Gastrocnemius medialis (tissue), 4 donors: ENCODE measurements around the gene ARHGEF26. TPM values are rescaled to one million over a fixed set of nuclear protein-coding genes. Genes with fewer than 3 reads are reported as not detected.

Source experiments
- ATAC-seq, 2 donors: fragments of 150-250 bp; one replicate each; pipeline ENCODE4 v1.9.1; 2016
- DNase-seq, 2 donors: peaks; one replicate each; pipeline ENCODE4 v3.0.0-alpha.2; 2019
- H3K27ac ChIP-seq, 4 donors: fragments of 200-600 bp; sonication (generic); 1 replicate in 1 of 4; 2 replicates in 3 of 4; pipeline ENCODE4 v1.5.1; 2016 to 2018; ENCODE audit warnings: mild to moderate bottlenecking in 2 of 4, moderate library complexity in 1 of 4
- H3K27me3 ChIP-seq, 3 donors: fragments of 200-600 bp; sonication (generic) in 2 of 3; 1 replicate in 1 of 3; 2 replicates in 2 of 3; pipeline versions ENCODE4 v1.5.1 to v1.6.0; 2016 to 2019; ENCODE audit warnings: mild to moderate bottlenecking in 1 of 3, moderate library complexity in 1 of 3
- H3K36me3 ChIP-seq, 2 donors: fragments of 200-600 bp; sonication (generic) in 1 of 2; one replicate each; pipeline ENCODE4 v1.5.1; 2017 to 2018
- H3K4me1 ChIP-seq, 2 donors: fragments of 200-600 bp; sonication (generic) in 1 of 2; one replicate each; pipeline ENCODE4 v1.5.1; 2016 to 2017; ENCODE audit warnings: mild to moderate bottlenecking in 2 of 2
- H3K4me3 ChIP-seq, 4 donors: fragments of 200-600 bp; sonication (generic) in 3 of 4; 1 replicate in 1 of 4; 2 replicates in 3 of 4; pipeline ENCODE4 v1.5.1; 2016 to 2019; ENCODE audit warnings: mild to moderate bottlenecking in 2 of 4
- H3K9me3 ChIP-seq, 3 donors: fragments of 200-600 bp; sonication (generic) in 2 of 3; 1 replicate in 1 of 3; 2 replicates in 2 of 3; pipeline ENCODE4 v1.5.1; 2016 to 2019
- POLR2A ChIP-seq, 2 donors: fragments of 450-650 bp; IDR thresholded peaks; one replicate each; pipeline ENCODE4 v1.6.1; 2017; ENCODE audit warnings: antibody characterized with exemption in 2 of 2, mild to moderate bottlenecking in 2 of 2, moderate library complexity in 2 of 2
- in situ Hi-C, 4 donors: fragments of 200-750 bp; cut with MboI; loops; one replicate each; pipeline versions ENCODE4 v1.15.0 to v1.8.0; 2017; ENCODE audit warnings: low sequenced_read_pairs in 4 of 4
- intact Hi-C: fragments of 100-400 bp; cut with DNase I; formaldehyde crosslinking; loops from one replicate; pipeline ENCODE4 v1.15.1; 2023; ENCODE audit warnings: low total_unique reads
- total RNA-seq, 4 donors: library from RNA; depleted of rRNA; stranded (reverse); fragments of >200 nt; gene quantifications; one replicate each; pipeline versions ENCODE4 v1.1.0 to v1.2.3, GENCODE V29; 2016
- TF ChIP-seq, protein P1 (sequence below), 5 experiments: fragments of 450-650 bp in 3 of 5; fragments of 200-600 bp in 2 of 5; sonication (generic) in 2 of 5; IDR thresholded peaks in 4 of 5; conservative IDR thresholded peaks in 1 of 5; 1 replicate in 4 of 5; 2 replicates in 1 of 5; pipeline ENCODE4 v1.5.1; 2016 to 2019; ENCODE audit warnings: antibody characterized with exemption in 5 of 5, mild to moderate bottlenecking in 3 of 5, moderate library complexity in 3 of 5

The ARHGEF26 gene
- total RNA-seq, 4 donors from 2014 or later = 0.41 to 1.7 (median 1.2) TPM

DNA sequence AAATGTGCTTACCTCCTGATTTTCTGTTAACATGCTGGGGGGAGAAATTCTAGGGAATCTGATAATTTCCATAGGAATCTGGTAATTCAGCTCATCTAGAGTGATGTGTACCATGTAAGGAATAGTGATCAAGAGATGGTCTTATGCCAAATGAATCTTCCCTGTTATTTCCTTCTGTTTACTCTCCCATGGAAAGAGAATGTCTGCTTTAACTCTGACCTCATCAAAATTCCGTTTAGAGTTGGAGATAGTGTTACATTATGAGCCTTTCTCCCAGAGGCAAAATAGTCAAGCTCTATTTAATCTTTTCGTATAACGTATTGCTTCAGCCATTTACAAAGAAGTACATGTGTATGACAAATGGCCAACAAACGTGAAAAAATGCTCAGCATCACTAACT lies 76.6 kb downstream of the ARHGEF26 start:
- no peaks in the 10 kb centered on the region for H3K36me3 ChIP-seq
- no peak for ATAC-seq
- H3K27ac ChIP-seq = no peak overlapping the region
- intact Hi-C loops = no loop called here
- no peaks in the 10 kb centered on the region for H3K9me3 ChIP-seq
- H3K4me1 ChIP-seq = no peaks in the 10 kb centered on the region
- H3K4me3 ChIP-seq = no peak overlapping the region
- H3K27me3 ChIP-seq = no peaks in the 10 kb centered on the region
- in situ Hi-C loops = no loop called here
- DNase-seq = no peak
- TF ChIP-seq, protein P1, sequence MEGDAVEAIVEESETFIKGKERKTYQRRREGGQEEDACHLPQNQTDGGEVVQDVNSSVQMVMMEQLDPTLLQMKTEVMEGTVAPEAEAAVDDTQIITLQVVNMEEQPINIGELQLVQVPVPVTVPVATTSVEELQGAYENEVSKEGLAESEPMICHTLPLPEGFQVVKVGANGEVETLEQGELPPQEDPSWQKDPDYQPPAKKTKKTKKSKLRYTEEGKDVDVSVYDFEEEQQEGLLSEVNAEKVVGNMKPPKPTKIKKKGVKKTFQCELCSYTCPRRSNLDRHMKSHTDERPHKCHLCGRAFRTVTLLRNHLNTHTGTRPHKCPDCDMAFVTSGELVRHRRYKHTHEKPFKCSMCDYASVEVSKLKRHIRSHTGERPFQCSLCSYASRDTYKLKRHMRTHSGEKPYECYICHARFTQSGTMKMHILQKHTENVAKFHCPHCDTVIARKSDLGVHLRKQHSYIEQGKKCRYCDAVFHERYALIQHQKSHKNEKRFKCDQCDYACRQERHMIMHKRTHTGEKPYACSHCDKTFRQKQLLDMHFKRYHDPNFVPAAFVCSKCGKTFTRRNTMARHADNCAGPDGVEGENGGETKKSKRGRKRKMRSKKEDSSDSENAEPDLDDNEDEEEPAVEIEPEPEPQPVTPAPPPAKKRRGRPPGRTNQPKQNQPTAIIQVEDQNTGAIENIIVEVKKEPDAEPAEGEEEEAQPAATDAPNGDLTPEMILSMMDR (IDR thresholded peaks at IDR 0.05 in 4 of 5, conservative IDR thresholded peaks at IDR 0.05 in 1 of 5) = no peak
- TF ChIP-seq POLR2A (IDR thresholded peaks at IDR 0.05) = no peak

DNA sequence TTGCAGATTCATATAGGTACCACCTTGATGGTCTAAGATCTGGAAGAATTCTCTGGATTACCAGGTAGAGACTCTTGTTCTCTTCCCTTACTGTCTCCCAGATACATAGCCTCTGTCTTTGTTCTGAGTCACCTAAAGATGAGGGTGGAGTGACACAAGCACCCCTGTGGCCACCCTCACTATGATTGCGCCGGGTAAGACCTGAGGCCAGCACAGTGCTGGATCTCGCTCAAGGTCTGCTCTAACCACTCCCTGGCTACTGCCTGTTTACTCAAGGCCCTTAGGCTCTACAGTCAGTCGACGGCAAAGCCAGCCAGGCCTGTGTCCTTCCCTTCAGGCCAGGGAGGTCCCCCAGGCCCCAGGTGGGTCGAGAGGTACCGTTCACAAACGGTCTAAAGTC lies 88.3 kb downstream of the ARHGEF26 start:
- intact Hi-C loops = no loop called here
- in situ Hi-C loops = no loop called here
- H3K4me3 ChIP-seq = no peak overlapping the region
- ATAC-seq (no peak), DNase-seq (no peak)
- no peaks in the 10 kb centered on the region for H3K9me3 ChIP-seq
- no peaks in the 10 kb centered on the region for H3K36me3 ChIP-seq
- no peaks in the 10 kb centered on the region for H3K27me3 ChIP-seq
- H3K4me1 ChIP-seq = no peaks in the 10 kb centered on the region
- H3K27ac ChIP-seq = no peak overlapping the region
- TF ChIP-seq, protein P1 (IDR thresholded peaks at IDR 0.05 in 4 of 5, conservative IDR thresholded peaks at IDR 0.05 in 1 of 5) = no peak
- TF ChIP-seq POLR2A (IDR thresholded peaks at IDR 0.05) = no peak

DNA sequence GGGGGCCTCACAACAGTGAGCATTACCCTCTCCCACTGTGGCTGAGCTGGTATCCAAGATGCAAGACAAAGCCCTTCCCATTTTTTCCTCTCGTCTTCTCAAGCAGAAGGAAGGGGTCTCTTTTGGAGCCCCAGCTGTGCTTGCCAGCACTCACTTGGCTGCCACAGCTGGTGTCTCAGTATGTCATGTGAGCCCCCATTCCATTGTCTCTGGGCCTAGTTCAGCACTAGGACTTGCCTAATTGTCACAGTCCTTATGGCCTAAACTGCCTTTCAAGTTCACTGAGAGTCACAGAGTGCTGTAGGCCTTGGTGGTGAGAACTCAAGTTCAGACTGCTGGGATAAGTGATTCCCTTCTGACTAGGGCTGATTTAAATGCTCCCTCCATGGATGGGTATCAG lies 89.8 kb downstream of the ARHGEF26 start:
- H3K4me1 ChIP-seq = no peaks in the 10 kb centered on the region
- ATAC-seq (no peak), DNase-seq (no peak)
- H3K9me3 ChIP-seq = no peaks in the 10 kb centered on the region
- no peak overlapping the region for H3K27ac ChIP-seq
- no peak overlapping the region for H3K4me3 ChIP-seq
- H3K36me3 ChIP-seq = no peaks in the 10 kb centered on the region
- intact Hi-C loops = no loop called here
- no peaks in the 10 kb centered on the region for H3K27me3 ChIP-seq
- TF ChIP-seq, protein P1 (IDR thresholded peaks at IDR 0.05 in 4 of 5, conservative IDR thresholded peaks at IDR 0.05 in 1 of 5) = no peak
- no peak for TF ChIP-seq POLR2A (IDR thresholded peaks at IDR 0.05)
- in situ Hi-C loops = no loop called here

DNA sequence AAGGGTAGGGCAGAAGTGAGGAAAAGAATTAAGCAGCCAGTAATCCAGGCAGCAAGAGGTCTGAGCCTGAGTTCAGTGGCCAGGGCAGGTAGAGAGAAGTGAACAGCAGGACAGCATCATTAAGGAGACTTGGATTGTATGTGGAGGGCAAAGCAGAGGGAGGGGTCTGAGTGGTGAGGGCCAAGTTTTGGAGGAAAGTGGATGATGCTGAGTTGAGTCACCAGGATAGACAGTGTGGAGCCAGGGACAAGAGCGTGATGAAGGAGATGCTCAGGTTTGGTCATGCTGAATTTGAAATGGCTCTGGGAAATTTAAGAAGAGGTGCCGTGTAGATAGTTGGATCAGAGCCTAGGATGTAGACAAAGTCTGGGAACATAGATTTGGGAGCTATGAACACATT lies 93.1 kb downstream of the ARHGEF26 start:
- H3K4me3 ChIP-seq = no peak overlapping the region
- intact Hi-C loops (no loop called here), in situ Hi-C loops (no loop called here)
- DNase-seq (no peak), ATAC-seq (no peak)
- H3K27ac ChIP-seq = no peak overlapping the region
- no peaks in the 10 kb centered on the region for H3K4me1 ChIP-seq
- TF ChIP-seq, protein P1 (IDR thresholded peaks at IDR 0.05 in 4 of 5, conservative IDR thresholded peaks at IDR 0.05 in 1 of 5) = no peak
- TF ChIP-seq POLR2A (IDR thresholded peaks at IDR 0.05) = no peak
- H3K9me3 ChIP-seq = no peaks in the 10 kb centered on the region
- H3K36me3 ChIP-seq = no peaks in the 10 kb centered on the region
- no peaks in the 10 kb centered on the region for H3K27me3 ChIP-seq

DNA sequence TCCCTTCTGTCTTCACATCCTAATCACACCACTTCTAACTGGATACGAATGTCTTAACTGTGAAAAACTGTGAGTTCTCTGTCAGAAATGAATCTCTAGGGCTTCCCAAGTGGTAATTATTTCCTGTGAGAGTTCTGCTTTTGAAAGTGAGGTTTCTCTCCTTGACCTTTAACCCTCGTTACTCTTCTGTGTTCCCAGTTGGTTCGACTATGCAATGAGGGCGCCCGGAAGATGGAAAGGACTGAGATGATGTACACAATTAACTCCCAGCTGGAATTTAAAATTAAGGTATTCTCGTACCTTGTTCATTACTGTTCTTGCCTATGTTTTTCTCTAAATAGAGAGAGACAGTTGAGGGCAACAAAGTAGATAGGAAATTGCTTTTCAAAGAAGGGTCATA lies 96.5 kb downstream of the ARHGEF26 start:
- in situ Hi-C loops = no loop called here
- intact Hi-C loops = no loop called here
- no peak for ATAC-seq
- no peak for DNase-seq
- Histone ChIP-seq H3K9me3 (no peaks in the 10 kb centered on the region), H3K4me1 (no peaks in the 10 kb centered on the region), H3K36me3 (no peaks in the 10 kb centered on the region), H3K27me3 (no peaks in the 10 kb centered on the region), H3K4me3 (no peak overlapping the region), H3K27ac (no peak overlapping the region)
- TF ChIP-seq, protein P1 (IDR thresholded peaks at IDR 0.05 in 4 of 5, conservative IDR thresholded peaks at IDR 0.05 in 1 of 5) = no peak
- no peak for TF ChIP-seq POLR2A (IDR thresholded peaks at IDR 0.05)
